DMS79 treated with DMSO at 0.1 percent for 48 hours (cell line): Measurements from ENCODE around the gene ZDHHC13.

Experiments used
- DNase-seq: peaks from one replicate; lab custom pipeline; 2025; lab: John Stamatoyannopoulos, UW

ZDHHC13 gene

DNA sequence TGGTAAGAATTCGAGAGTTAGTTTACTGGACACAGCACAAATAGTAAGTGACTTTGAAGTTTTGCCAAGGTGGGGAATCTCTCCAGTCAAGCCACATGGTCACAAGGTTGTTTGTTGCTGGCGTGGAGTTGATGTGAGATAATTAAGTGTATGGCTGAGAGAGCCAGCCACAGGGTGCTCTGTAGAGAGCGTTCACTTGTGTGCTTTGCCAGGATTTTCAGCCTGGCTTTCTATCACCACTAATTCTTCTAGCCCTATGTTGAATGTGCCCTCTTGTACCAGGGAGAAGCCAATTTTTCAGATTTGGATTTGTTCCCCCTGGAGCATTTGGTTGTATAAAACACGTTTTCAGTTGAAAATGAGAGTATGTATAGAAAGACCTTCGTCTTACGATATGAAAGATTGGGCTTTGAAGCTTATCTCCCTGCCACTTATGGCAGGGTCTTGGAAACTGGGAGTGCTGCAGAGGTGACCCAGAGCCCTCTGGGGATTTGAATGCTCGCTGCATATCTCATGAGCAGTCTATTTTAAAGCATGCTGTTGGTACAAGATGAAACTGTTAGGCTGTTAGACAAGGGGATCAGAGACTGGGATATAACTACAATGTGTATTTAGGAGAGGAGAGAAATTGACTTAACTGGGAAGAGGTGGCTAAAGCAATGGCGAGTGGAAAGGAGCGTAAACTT, 56.2 kb downstream of the ZDHHC13 start:
- DNase-seq: no peak

DNA sequence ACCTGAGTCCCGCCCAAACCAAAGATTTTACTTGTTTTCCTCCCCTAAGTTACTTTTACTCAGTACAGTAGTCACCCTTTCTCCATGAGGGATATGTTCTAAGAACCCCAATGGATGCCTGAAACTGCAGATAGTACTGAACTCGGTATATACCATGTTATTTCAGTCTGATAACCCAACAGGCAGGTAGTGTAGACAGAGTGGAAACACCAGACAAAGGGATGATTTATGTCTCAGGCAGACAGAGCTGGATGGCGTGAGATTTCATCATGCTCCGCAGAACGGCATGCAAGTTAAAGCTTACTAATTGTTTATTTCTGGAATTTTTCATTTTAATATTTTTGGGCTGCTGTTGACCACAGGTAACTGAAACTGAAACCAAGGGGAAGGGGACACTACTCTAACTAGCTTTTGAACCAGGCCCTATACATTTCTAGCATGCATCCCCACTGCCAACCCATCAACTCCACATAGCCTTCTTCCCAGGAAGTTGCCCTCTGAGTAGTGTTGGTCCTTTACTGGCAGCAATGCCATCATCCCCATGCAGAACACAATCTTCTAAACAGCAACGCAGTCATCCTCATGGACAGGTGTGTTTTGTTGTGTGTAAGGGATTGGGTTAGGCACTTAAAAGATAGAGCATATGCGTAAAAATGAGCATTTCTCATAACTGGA, 57.1 kb downstream of the ZDHHC13 start:
- no peak for DNase-seq

DNA sequence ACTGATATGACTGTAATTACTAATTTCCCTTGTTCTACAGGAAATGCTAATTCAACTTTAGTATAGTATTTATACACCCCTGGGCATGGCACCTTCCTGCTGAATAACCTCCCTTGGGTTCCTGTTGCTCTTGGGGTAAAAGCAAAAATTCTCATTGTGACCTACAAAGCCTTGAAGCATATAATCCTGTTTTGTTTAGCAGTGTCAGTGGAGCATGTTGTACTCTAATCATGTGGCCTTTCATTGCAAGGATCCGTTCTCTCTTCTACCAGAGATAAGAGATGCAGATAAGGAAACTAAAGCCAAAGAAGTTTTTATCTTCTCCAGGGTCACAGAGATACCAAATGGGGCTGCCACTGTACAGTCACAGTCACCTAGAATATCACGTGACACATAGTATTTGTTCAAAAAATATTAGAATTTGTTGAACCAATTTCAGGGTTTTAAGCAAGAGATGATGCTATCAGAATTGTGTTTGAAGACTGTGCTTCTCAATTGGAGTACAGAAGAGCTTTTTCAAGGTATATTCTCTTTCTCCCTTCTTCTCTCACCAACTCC, 59.7 kb downstream of the ZDHHC13 start:
- DNase-seq: no peak

DNA sequence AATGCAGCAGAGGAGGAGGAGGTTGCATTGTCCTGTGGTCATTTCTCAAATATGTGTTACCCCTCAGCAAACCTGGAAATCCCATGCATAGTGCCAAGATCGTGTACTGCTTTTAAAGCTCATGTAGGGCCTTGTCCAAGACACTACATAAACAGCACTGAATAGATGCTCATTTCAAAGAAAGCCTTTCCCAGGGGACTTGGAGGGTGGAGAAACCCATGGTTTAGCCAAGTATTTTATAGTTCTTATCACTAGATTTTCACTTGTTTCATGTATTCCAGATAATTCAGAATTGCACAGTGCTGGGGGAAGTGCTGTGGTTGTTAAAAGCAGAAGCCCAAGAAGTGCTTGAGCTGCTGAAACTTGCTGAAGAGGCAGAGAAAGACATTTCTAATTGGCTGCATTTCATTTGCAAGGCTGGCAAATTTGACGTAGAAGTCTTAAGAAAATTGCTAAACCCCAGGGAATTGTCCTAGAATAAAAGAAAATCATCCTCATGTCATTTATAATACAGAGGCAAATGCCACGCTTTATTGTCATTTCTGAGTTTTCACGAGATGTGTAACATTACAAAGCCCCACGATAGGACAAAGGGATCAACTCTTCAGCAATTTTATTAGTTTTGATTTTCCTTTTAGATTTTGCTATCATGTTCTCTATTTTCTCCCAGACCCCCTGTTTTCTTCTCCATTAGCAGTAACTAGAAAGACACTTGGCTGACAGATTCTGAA, 64.7 kb downstream of the ZDHHC13 start:
- no peak for DNase-seq

DNA sequence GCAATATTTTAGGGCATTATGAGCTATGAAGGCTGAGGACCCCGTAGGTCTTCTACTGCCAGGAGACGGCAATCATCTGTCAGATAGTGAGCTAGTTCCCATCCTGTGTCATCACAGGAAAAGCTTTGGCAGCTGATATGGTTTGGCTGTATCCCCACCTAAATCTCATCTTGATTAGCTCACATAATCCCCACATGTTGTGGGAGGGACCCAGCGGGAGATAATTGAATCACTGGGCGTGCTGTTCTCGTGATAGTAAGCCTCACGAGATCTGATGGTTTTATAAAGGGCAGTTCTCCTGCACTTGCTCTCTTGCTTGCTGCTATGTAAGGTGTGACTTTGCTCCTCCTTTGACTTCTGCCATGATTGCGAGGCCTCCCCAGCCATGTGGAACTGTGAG, 66.7 kb downstream of the ZDHHC13 start:
- no peak for DNase-seq

DNA sequence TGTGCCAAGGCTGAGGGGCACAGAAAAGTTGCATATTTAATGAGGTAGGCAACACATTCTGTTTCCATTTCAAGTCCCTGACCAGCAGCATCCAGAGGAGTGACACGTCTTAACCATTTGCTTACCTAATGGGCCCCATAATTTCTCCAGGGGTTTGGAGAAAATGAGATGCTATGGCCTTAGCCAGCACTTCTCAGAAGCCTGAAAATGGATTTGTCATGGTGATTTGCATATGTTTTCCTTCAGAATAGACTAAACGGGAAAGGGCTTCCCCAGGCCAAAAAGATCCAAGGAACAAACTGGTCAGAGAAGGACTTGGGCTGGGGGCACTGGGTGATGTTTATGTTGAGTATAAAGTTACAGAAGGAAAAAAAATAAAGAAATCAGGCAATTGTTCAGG, 68.1 kb downstream of the ZDHHC13 start:
- DNase-seq: no peak

DNA sequence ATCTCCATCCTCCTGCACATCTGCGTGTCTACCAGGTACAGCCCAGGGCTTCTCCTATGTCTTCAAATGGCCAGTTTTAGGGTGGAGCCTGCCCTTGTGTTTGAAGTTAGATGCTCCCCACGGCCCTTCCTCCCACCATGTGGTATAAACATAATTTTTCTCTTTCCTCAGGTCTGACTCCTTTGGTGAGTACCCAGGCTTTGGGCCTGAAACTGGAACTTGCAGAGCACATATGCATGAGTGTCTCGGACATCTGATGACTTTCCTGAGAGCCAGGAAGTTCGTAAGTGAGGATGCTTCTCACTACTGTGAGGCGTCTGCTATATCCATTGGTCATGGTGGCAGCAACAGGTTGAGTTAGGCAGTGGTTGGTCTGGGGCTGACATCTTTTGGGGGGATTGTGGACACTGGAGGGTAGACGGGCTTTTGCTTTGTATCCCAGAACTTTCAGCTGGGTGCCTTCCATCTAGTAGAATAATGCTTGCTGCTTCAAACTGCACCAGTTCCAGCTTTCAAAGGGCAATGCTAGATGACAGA, 68.6 kb downstream of the ZDHHC13 start:
- no peak for DNase-seq

DNA sequence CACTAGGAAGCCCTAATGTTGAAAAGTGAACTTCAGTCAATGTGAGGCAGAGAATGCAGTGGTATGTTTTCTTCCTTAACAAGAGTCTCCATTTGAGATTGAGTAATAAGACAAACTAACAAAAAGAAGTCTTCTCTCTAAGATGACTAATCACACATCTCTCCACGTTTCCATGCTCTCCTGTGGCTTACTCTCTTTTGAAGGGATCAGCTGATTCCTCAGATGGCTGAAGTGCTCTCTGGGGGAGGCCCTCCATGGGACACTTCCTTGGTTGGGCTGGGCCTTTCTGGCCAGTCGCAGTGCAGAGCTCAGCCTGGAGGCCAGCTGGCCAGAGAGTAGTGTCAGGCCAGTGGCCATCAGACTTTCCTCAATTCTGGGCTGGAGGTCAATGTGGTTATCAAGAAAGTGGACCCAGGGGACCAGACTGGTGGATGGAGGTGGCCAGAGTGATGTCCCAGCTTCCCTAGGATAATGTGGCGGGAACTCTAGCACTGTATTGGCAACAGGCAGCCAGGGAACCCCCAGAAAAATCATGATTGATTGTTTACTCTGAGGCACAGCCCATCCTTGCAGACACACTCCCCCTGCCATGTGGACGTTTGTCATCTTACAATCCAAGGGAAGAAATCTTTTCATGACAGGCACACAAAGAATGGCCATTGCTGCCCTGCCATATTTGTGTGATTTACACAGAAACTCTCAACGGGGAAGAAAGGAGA, 70.3 kb downstream of the ZDHHC13 start:
- no peak for DNase-seq

DNA sequence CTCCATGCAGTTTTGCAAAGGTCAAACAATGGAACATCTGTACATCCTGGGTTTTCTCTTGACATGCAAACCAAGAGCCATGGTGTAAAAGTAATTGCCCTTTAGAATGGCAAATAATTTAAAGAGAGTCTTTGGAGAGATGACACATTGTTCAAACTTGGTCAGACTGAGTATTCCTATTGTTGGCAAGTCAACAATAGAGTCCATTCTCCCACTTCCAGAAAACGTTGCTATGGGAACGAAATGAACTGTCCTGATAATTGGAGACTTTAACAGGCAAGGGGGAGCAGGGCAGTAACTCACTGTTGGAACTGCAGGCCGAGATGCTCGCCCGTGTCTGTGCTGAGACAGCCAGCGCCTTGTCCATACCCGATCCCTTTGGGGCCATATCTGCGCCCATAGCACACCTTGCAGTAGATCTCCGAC, 70.9 kb downstream of the ZDHHC13 start:
- no peak for DNase-seq

DNA sequence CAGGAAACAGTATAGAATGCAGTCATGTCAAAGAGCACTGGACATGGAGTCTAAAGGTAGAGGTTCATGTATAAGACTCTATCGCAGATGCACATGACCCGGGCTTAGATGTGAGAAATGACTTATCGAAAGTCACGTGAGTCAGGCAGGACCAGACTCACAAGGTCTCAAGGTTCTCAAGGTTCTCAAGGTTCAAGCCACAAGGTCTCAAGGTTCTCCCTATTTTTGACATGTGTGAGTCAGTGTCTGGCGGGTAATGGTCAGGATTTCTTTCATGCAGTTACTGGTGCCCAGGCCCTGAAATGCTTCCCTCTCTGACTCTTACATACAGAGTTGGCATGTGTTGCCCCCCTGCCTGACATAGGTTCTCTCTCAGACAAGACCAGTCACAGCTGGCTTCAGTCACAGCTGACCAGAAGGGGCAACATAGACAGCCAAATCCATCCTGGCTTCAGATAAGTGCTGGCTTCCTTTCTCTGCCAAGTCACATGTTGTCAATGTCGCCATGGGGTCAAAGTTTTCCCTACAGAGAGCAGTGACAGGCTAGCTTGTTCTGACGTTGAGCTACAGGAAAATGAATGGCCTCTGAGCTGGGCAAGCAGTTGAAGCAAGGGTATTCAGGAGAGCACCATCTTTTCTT, 74.7 kb downstream of the ZDHHC13 start:
- no peak for DNase-seq

DNA sequence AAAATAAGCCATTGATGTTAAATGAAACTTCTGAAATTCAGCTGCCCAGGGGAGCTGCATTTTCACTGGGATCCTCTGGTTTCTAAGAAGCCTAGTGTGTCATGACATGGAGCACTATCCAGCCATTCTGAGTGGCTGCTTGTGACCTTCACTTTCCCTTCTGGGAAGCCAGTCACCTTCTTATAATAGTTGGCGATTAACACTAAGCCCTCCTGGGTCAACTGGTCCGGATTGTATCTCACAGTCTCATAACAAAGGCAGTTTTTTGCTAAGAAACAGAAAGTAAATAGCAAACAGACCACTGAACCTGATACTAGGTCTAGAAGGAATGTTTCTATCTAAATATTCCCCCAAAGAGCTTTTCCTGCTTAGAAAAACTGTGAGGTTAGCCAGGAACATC, 76.9 kb downstream of the ZDHHC13 start:
- DNase-seq: no peak

DNA sequence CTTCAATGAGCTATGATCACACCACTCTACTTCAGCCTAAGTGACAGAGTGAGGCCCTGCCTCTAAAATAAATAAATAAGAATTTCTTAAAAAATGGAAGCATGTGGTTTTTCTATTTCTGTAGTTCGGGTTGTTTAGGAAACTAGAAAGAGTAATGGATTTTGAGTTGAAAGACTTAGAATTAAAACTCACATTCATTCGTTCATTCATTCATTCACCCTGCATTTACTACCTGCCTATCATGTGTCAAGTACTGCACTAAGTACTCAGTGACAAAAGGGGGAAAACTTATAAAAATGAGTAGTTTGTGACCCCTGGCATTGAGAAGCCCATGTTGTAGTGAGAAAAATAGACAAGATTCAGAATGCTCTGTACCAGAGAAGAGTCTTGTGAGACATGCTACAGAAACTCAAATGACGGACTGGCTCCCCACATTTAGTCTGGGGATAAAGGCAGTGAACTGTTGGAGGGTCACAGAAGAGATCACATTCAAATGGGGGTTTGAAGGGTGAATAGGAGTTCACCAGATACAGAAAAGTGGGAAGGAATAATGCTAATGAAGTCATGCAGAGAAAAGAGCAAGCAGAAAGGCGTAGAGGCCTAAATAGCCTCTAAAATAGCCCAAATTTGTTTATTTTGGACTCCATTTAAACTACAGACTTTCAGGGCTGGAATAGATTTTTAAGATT, 77.8 kb downstream of the ZDHHC13 start:
- DNase-seq: no peak

DNA sequence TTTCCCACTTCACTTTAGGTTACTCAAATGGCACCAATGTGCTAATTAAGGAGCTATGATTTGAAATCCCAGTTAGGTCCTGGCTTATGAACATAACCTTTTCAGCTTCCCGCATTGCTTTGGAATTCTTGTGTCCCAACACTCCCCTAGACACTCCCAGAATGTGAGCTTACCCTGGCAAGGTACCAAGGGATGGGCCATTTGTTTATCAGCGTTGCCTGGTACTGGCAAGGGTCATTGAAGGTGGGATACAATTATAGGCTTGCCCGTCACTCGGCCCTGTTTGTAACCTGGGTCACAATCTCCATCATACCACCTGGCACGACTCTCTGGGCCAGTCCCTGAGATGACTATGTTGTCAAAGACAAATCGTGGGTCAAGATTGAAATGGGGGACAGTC, 79.5 kb downstream of the ZDHHC13 start:
- no peak for DNase-seq

DNA sequence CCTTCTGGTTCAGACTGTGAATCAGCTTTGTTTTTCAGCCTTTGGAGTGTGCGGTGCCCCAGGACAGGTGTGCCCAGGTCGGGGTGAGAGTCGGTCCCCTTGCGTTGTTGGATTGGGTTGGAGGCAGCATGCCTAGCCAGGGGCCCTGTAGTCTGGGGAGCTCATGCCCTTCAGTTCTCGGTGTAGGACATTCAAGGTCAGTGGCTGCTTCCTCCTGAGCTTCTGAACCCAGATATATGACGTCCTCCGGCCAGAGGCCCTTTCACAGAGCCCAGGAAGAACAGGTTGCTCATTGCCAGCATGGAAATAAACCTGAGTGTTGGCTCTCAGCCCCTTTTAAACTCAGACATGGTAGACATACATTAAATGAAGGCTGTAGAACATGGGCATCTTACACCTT, 82.1 kb downstream of the ZDHHC13 start:
- no peak for DNase-seq

DNA sequence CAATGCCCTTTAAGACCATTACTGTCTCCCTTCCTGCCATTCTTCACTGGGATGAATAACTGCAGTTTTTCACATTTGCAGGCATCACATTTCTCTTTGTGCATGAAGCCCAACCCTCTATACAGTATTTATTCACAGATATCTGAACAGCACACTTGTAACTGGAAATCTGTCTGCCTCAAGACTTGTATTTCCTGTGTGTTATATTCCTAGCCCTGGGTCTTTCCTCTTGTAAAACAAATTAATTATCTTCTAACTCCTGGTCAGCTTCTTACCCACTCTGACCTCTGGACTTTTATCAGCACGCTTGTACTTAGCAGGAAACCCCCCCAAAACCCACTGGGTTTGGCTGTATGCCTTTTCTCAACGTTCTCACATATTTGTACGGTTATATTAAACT, 82.8 kb downstream of the ZDHHC13 start:
- DNase-seq: no peak

DNA sequence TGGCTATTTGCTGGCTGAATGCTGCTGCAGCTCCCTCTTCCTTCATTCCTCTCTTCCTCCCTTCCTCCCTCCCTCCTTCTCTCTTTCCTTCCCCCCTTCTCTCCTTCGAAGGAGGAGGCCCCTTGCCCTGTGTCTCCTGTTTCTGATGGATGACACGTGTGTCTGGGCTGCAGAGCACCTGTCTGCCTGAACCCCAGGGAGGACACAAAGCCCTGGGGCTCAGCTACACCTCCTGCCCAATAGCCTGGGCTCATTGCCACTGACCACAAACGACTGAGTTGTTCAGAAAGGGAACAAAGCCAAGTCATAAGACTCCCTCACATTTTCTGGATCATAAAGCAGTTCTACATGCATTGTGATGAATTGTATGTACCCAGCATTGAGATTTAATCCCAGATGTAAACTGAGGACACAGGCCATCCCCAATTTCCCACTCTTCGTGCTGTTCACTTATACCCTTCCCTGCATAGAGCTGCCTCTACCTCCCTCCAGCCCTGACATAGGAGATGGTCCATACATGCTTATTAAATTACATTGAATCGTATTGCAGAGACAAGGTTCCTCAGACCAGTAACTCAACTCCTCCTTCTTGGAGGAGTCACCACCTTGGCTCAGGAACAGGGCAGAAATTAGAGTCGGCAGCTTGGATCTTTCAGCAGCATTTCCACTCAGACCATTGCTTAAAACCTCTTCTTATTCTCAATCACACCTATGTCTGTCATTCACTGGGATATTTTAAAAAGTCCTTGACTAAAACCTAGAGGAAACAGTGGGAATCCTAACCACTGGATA, 83.6 kb downstream of the ZDHHC13 start:
- peak; percentile 91 for DNase-seq

DNA sequence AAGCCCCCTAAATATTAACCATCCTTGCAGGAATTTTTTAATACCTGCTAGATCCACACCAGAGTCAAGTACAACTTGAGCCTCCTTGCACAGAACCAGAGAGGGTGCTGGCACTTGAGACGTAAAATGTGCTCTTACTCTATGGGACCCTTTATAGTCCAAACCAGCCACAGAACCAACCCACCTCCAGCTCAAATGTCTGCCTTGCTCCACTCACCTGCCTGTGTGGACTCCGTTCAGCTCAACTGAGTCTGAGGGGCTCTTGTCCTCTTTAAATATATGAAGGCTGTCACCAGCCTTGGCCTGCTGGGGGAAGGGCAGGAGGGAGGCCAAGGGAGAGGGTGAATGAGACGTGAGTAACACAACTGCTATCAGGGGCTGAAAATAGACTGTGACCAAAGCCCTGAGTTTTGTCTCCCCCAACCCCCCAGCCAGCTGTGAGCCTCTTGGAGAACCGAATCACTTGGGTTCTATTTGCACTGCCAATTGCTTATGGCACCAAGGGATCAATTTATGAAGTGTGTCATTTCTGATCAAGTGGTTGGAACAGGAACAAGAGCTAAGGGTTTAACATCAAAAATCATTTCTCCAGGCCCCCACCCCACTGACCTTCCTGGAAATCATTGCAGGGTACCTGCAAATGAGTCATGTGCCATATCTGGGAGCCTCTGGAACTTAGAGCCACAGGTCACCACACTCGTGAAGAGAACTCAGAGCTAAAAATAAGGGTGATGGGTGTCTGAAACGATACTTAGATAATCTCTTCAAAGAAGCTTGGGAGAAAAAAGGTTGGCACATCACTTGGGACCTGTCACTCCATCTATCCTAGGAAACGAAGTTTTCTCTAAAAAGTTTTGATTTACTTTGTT, 85.0 kb downstream of the ZDHHC13 start, which contains the start of gene CSRP3:
Gene CSRP3, minus strand, starts transcription at position 247 of the 869 bp plus-strand sequence. CDS start 9,535 bp downstream, outside the sequence.
- DNase-seq: peak; percentile 70

DNA sequence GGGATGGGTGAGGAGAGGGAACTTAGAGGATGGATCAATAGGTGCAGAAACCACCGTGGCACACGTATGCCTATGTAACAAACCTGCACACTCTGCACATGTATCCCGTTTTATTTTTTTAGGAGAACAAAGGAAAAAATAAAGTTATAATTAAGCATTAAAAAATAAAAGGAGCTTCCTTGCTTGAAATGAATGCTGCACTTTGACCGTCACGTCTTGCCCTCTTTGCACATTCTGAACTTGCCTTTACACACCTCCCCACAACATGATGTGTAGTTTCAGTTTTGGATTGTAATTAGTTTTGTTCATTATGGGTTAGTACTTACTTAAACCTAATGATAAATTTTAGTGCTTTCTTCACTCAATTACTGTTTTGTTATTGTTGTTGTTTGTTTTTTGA, 87.9 kb downstream of the ZDHHC13 start:
- no peak for DNase-seq

DNA sequence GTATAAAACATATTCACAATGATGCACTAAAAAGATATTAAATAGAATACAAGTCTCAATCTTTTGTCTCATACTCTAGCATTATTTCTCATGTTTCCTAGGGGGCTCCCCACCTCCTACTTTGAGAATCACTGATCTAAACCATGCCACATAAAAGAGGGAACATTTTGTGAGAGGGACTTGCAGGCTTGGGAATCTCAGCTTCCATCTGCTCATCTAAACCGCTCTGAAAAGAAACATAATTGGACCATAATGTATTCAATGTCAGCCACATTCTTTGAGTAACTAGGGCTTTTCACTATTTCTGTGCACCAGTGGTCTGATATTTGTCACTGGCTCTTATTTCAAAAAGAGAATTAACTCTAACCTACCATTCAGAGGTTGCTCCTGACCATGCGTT, 91.2 kb downstream of the ZDHHC13 start:
- DNase-seq: no peak
